IPS-NIHi7 (cell line): Measurements from ENCODE around the gene MKLN1.
A peak's percentile ranks its signal among the peaks of the same experiment; 100 is the strongest.
"Not testable (repeated sequence)": the region's sequence is repeated elsewhere in the genome, so short reads cannot be mapped to it uniquely, and the experiment has no call there.

Source experiments
- DNase-seq: peaks from one replicate; pipeline ENCODE4 v3.0.0; 2012; ENCODE audit warnings: mixed read lengths; ENCODE audit errors: extremely low spot score

MKLN1 gene

GRCh38 chr7:131501930-131502685, 174.4 kb downstream of the MKLN1 start:
- no peak for DNase-seq

- DNase-seq: no peak
Observed at GRCh38 chr7:131502810-131503508, 175.3 kb downstream of the MKLN1 start.

- no peak for DNase-seq
Observed at GRCh38 chr7:131503639-131504038, 176.0 kb downstream of the MKLN1 start.

GRCh38 chr7:131504157-131504899, 176.7 kb downstream of the MKLN1 start:
- no peak for DNase-seq

GRCh38 chr7:131505037-131505620, 177.5 kb downstream of the MKLN1 start:
- DNase-seq: not testable (repeated sequence)

- DNase-seq: no peak
Observed at GRCh38 chr7:131505636-131506557, 178.2 kb downstream of the MKLN1 start.

GRCh38 chr7:131506597-131506996, 178.9 kb downstream of the MKLN1 start:
- no peak for DNase-seq

GRCh38 chr7:131507592-131508331, 180.1 kb downstream of the MKLN1 start:
- peak; percentile 50 for DNase-seq

GRCh38 chr7:131508754-131509486, 181.2 kb downstream of the MKLN1 start:
- no peak for DNase-seq

GRCh38 chr7:131509781-131510180, 182.1 kb downstream of the MKLN1 start:
- DNase-seq: no peak

GRCh38 chr7:131511071-131511470, 183.4 kb downstream of the MKLN1 start:
- DNase-seq: no peak

- no peak for DNase-seq
Observed at GRCh38 chr7:131511774-131512535, 184.3 kb downstream of the MKLN1 start.

- peak; percentile 86 for DNase-seq
Observed at GRCh38 chr7:131513245-131514061, 185.8 kb downstream of the MKLN1 start.

GRCh38 chr7:131515471-131515870, 187.8 kb downstream of the MKLN1 start:
- DNase-seq: not testable (repeated sequence)

GRCh38 chr7:131517218-131517923, 189.7 kb downstream of the MKLN1 start:
- no peak for DNase-seq

GRCh38 chr7:131518626-131519025, 190.9 kb downstream of the MKLN1 start:
- DNase-seq: no peak

- DNase-seq: peak; percentile 41
Observed at GRCh38 chr7:131521651-131522163, 194.0 kb downstream of the MKLN1 start.
